Nephron (organoid): Measurements from ENCODE around the gene DIP2C.
A peak's percentile ranks its signal among the peaks of the same experiment; 100 is the strongest.
"Not testable (repeated sequence)": the region's sequence is repeated elsewhere in the genome, so short reads cannot be mapped to it uniquely, and the experiment has no call there.

Source experiments
- H3K27ac Mint-ChIP-seq, 3 experiments: 2 replicates each; pipeline ENCODE4 v1.8.0; 2020; ENCODE audit warnings: mixed read lengths in 3 of 3, mild to moderate bottlenecking in 2 of 3, moderate library complexity in 1 of 3
- H3K27me3 Mint-ChIP-seq: 2 replicates; pipeline ENCODE4 v1.8.0; 2021; ENCODE audit warnings: low read depth, mild to moderate bottlenecking, moderate library complexity, mixed read lengths
- H3K36me3 Mint-ChIP-seq: 2 replicates; pipeline ENCODE4 v1.8.0; 2020; ENCODE audit warnings: low read depth, mixed read lengths
- H3K4me1 Mint-ChIP-seq: 2 replicates; pipeline ENCODE4 v1.8.0; 2020; ENCODE audit warnings: mixed read lengths
- H3K4me3 Mint-ChIP-seq, 3 experiments: 2 replicates each; pipeline ENCODE4 v1.8.0; 2020; ENCODE audit warnings: mild to moderate bottlenecking in 3 of 3, mixed read lengths in 3 of 3, moderate library complexity in 2 of 3
- H3K9me3 Mint-ChIP-seq: 2 replicates; pipeline ENCODE4 v1.8.0; 2020; ENCODE audit warnings: mixed read lengths
- CTCF ChIP-seq, 3 experiments: fragments of 200-600 bp; sonication (generic); IDR thresholded peaks; one replicate each; pipeline ENCODE4 v1.5.0; 2021; ENCODE audit warnings: antibody characterized with exemption in 3 of 3; ENCODE audit not compliant: unreplicated experiment in 3 of 3

DIP2C gene

GRCh38 chr10:429696-430095 lies 259.8 kb downstream of the DIP2C start:
- peaks cover 68% of the 10 kb centered on the region for H3K36me3 Mint-ChIP-seq
- no peak overlapping the region for H3K27ac Mint-ChIP-seq
- H3K27me3 Mint-ChIP-seq, result no peaks in the 10 kb centered on the region
- no peaks in the 10 kb centered on the region for H3K4me1 Mint-ChIP-seq
- H3K9me3 Mint-ChIP-seq, result peaks cover 27% of the 10 kb centered on the region
- H3K4me3 Mint-ChIP-seq, result no peak overlapping the region
- TF ChIP-seq CTCF (IDR thresholded peaks at IDR 0.05; ENCODE audit: unreplicated experiment in 3 of 3), result no peak

- no peak for TF ChIP-seq CTCF (IDR thresholded peaks at IDR 0.05; ENCODE audit: unreplicated experiment in 3 of 3)
- H3K9me3 Mint-ChIP-seq, result peaks cover 22% of the 10 kb centered on the region
- no peak overlapping the region for H3K4me3 Mint-ChIP-seq
- H3K4me1 Mint-ChIP-seq, result peaks cover 3% of the 10 kb centered on the region
- no peaks in the 10 kb centered on the region for H3K27me3 Mint-ChIP-seq
- peaks cover 55% of the 10 kb centered on the region for H3K36me3 Mint-ChIP-seq
- no peak overlapping the region for H3K27ac Mint-ChIP-seq
These were observed 261.5 kb downstream of the DIP2C start for GRCh38 chr10:427761-428519.

- not testable (repeated sequence) for H3K27me3 Mint-ChIP-seq, H3K4me3 Mint-ChIP-seq, H3K27ac Mint-ChIP-seq
- Mint-ChIP-seq H3K4me1 (peaks cover 19% of the 10 kb centered on the region), H3K9me3 (peaks cover 10% of the 10 kb centered on the region), H3K36me3 (peaks cover 44% of the 10 kb centered on the region)
These were observed 264.1 kb downstream of the DIP2C start for GRCh38 chr10:425365-425764.

- H3K4me3 Mint-ChIP-seq, H3K27ac Mint-ChIP-seq, H3K27me3 Mint-ChIP-seq, H3K9me3 Mint-ChIP-seq: not testable (repeated sequence)
- H3K36me3 Mint-ChIP-seq, result peaks cover 47% of the 10 kb centered on the region
- H3K4me1 Mint-ChIP-seq, result peaks cover 19% of the 10 kb centered on the region
These were observed 264.7 kb downstream of the DIP2C start for GRCh38 chr10:424724-425123.

DNA sequence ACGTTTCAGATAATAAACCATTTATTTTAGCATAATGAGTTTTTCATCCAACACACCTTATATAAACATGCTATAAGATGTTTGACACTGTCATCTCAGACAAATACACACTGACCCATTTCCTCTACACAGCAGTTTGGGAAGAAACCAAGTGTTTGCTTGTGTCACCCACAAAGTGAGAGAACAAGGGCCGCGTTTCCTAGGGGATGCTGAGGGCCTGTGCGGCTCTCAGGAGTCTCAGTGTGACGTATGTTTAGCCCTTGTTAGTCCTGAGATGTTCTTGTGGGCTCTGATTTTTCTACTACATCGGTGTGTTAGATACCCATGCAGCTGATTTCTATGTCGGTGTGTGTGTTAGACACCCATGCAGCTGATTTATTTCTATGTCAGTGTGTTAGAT lies 266.3 kb downstream of the DIP2C start:
- H3K9me3 Mint-ChIP-seq, result no peaks in the 10 kb centered on the region
- H3K4me1 Mint-ChIP-seq, result peaks cover 25% of the 10 kb centered on the region
- no peaks in the 10 kb centered on the region for H3K27me3 Mint-ChIP-seq
- peaks cover 50% of the 10 kb centered on the region for H3K36me3 Mint-ChIP-seq
- no peak overlapping the region for H3K4me3 Mint-ChIP-seq
- no peak for TF ChIP-seq CTCF (IDR thresholded peaks at IDR 0.05; ENCODE audit: unreplicated experiment in 3 of 3)
- H3K27ac Mint-ChIP-seq, result no peak overlapping the region

DNA sequence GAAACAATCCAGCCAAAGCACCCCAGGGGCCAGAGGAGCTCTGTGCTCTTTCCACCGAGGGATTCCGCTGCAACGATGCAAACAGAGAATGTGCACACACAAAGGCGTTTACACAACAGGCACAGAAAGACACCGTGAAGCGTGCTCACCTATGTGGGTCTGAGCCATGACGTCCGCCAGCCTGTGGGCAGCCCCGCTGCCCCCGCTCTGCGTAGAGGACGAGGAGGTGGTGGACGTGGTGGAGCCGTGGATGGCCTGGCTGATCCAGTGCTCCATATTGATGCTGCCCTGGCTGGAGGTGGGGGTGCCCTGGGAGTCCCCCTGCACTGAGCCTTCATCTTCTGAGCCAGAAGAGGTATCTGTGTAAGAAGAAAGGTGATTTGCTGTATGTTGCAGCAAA lies 266.8 kb downstream of the DIP2C start:
- Mint-ChIP-seq H3K4me3 (no peak overlapping the region), H3K4me1 (peaks cover 26% of the 10 kb centered on the region), H3K27me3 (no peaks in the 10 kb centered on the region), H3K9me3 (no peaks in the 10 kb centered on the region), H3K36me3 (peaks cover 48% of the 10 kb centered on the region), H3K27ac (peak overlapping the region in 2 of 3 experiments; percentile 8 to 59)
- TF ChIP-seq CTCF (IDR thresholded peaks at IDR 0.05; ENCODE audit: unreplicated experiment in 3 of 3), result no peak

DNA sequence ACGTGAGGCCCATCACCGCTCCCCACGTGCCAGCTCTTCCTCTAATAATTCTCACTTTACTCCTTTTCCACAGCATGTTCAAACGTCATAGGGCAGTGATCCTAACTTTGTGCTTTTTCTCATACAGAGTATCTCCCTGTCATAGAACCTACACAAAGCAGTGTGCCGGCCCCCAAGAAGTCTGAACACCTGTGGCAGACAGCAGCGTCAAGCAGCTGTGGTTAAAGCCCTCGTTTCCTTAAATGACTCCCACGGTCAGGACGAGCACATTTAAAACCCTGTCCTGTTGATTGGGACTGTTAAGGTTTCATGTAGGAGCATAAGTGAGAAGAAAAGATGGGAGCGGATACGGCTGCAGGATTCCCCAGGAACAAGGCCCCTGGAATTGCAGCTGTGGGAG lies 267.2 kb downstream of the DIP2C start:
- H3K4me3 Mint-ChIP-seq, result no peak overlapping the region
- H3K27ac Mint-ChIP-seq, result peak overlapping the region; percentile 8 to 59 (median 19)
- H3K27me3 Mint-ChIP-seq, result no peaks in the 10 kb centered on the region
- no peaks in the 10 kb centered on the region for H3K9me3 Mint-ChIP-seq
- H3K4me1 Mint-ChIP-seq, result peaks cover 26% of the 10 kb centered on the region
- TF ChIP-seq CTCF (IDR thresholded peaks at IDR 0.05; ENCODE audit: unreplicated experiment in 3 of 3), result no peak
- peaks cover 46% of the 10 kb centered on the region for H3K36me3 Mint-ChIP-seq
